HepG2 (cell line): Measurements from ENCODE around the gene SNRPD2. TPM values are rescaled to one million over a fixed set of nuclear protein-coding genes. Genes with fewer than 3 reads are reported as not detected.

Source experiments
- ADNP ChIP-seq: sonication (generic); formaldehyde crosslinking; IDR thresholded peaks from 2 replicates; pipeline ENCODE4 v1.4.0; 2020; ENCODE audit warnings: missing genetic modification reagents
- ARNT ChIP-seq: fragments of 450-650 bp; IDR thresholded peaks from 2 replicates; pipeline ENCODE4 v1.6.1; 2017
- BCL6 ChIP-seq: IDR thresholded peaks from 2 replicates; pipeline ENCODE4 v1.6.1; 2016; ENCODE audit warnings: missing genetic modification reagents, missing compliant biosample characterization
- DNMT1 ChIP-seq: sonication (generic); formaldehyde crosslinking; IDR thresholded peaks from 2 replicates; pipeline ENCODE4 v1.5.1; 2020; ENCODE audit warnings: mild to moderate bottlenecking, missing genetic modification reagents
- EP300 ChIP-seq, 3 experiments: sonication (generic) in 1 of 3; formaldehyde crosslinking in 1 of 3; IDR thresholded peaks; 2 replicates each; pipeline versions ENCODE4 v1.5.1 to v1.6.1; 2011 to 2020; ENCODE audit warnings: low read depth in 2 of 3, low read length in 2 of 3, borderline replicate concordance in 1 of 3, improper control_type of control experiment in 1 of 3, mild to moderate bottlenecking in 1 of 3, missing genetic modification reagents in 1 of 3, moderate library complexity in 1 of 3
- FOXK1 ChIP-seq: sonication (generic); formaldehyde crosslinking; IDR thresholded peaks from 2 replicates; pipeline ENCODE4 v1.4.0; 2020; ENCODE audit warnings: low read depth, missing genetic modification reagents, borderline replicate concordance
- HMG20A ChIP-seq: IDR thresholded peaks from 2 replicates; pipeline ENCODE4 v1.6.1; 2016; ENCODE audit warnings: borderline replicate concordance
- LCORL ChIP-seq, 2 experiments: fragments of 450-650 bp in 1 of 2; sonication (generic) in 1 of 2; formaldehyde crosslinking in 1 of 2; IDR thresholded peaks; 2 replicates each; pipeline versions ENCODE4 v1.5.0 to v1.6.1; 2017 to 2020; ENCODE audit warnings: antibody characterized with exemption in 1 of 2, missing genetic modification reagents in 1 of 2
- REPIN1 ChIP-seq: sonication (generic); formaldehyde crosslinking; IDR thresholded peaks from 2 replicates; pipeline ENCODE4 v1.8.0; 2022; ENCODE audit warnings: missing genetic modification reagents, low read depth, mild to moderate bottlenecking, borderline replicate concordance
- SRSF9 ChIP-seq: fragments of 200-400 bp; formaldehyde crosslinking; IDR thresholded peaks from 2 replicates; pipeline ENCODE4 v1.6.1; 2018; ENCODE audit warnings: borderline replicate concordance, mild to moderate bottlenecking, low read depth, low read length; ENCODE audit not compliant: insufficient read depth, poor library complexity, severe bottlenecking
- XBP1 ChIP-seq: sonication (generic); formaldehyde crosslinking; IDR thresholded peaks from 2 replicates; pipeline ENCODE4 v1.5.0; 2020; ENCODE audit warnings: missing genetic modification reagents
- ZNF3 ChIP-seq: IDR thresholded peaks from 2 replicates; pipeline ENCODE4 v1.7.0; 2017; ENCODE audit warnings: inconsistent platforms
- ZNF550 ChIP-seq: sonication (generic); formaldehyde crosslinking; IDR thresholded peaks from 2 replicates; pipeline ENCODE4 v1.4.0; 2020; ENCODE audit warnings: mild to moderate bottlenecking, missing genetic modification reagents, borderline replicate concordance
- ZNF841 ChIP-seq: sonication (generic); formaldehyde crosslinking; IDR thresholded peaks from 2 replicates; pipeline ENCODE4 v1.8.1; 2023; ENCODE audit warnings: missing genetic modification reagents, borderline replicate concordance
- polyA plus RNA-seq, 8 experiments: library from polyadenylated mRNA; depleted of rRNA in 3 of 8; stranded (reverse) in 7 of 8; unstranded in 1 of 8; fragments of >200 nt; fragmentation: Illumina TruSeq in 4 of 8; extraction: Trizol in 4 of 8; gene quantifications; 2 replicates each; pipeline versions ENCODE4 v1.2.1 to v1.2.3, GENCODE V29; 2011 to 2016; ENCODE audit warnings: low read depth in 4 of 8, missing spikeins in 1 of 8, mixed read lengths in 1 of 8; ENCODE audit not compliant: insufficient read depth in 1 of 8
- total RNA-seq, 5 experiments: library from RNA; depleted of rRNA; stranded (reverse); fragments of >200 nt; fragmentation: Illumina TruSeq; extraction: Trizol; gene quantifications; 2 replicates each; pipeline ENCODE4 v1.2.3, GENCODE V29; 2016; ENCODE audit warnings: low read depth in 1 of 5
- TF ChIP-seq, protein P1 (sequence below): sonication (generic); formaldehyde crosslinking; IDR thresholded peaks from 2 replicates; pipeline ENCODE4 v1.9.0; 2022; ENCODE audit warnings: low read depth, missing genetic modification reagents
- TF ChIP-seq, protein P2 (sequence below): sonication (generic); formaldehyde crosslinking; IDR thresholded peaks from 2 replicates; pipeline ENCODE4 v1.4.0; 2020; ENCODE audit warnings: missing genetic modification reagents
- TF ChIP-seq, protein P3 (sequence below): sonication (generic); formaldehyde crosslinking; IDR thresholded peaks from 2 replicates; pipeline ENCODE4 v1.9.0; 2021; ENCODE audit warnings: missing genetic modification reagents, borderline replicate concordance
- TF ChIP-seq, protein P4 (sequence below): sonication (generic); formaldehyde crosslinking; IDR thresholded peaks from 2 replicates; pipeline ENCODE4 v1.5.0; 2020; ENCODE audit warnings: missing genetic modification reagents

Gene SNRPD2
- total and polyA plus RNA-seq, 2 of the 13 experiments (the other 11 are each of a cell fraction or from before 2014, with no cell fraction given), result 299 to 485 TPM

DNA sequence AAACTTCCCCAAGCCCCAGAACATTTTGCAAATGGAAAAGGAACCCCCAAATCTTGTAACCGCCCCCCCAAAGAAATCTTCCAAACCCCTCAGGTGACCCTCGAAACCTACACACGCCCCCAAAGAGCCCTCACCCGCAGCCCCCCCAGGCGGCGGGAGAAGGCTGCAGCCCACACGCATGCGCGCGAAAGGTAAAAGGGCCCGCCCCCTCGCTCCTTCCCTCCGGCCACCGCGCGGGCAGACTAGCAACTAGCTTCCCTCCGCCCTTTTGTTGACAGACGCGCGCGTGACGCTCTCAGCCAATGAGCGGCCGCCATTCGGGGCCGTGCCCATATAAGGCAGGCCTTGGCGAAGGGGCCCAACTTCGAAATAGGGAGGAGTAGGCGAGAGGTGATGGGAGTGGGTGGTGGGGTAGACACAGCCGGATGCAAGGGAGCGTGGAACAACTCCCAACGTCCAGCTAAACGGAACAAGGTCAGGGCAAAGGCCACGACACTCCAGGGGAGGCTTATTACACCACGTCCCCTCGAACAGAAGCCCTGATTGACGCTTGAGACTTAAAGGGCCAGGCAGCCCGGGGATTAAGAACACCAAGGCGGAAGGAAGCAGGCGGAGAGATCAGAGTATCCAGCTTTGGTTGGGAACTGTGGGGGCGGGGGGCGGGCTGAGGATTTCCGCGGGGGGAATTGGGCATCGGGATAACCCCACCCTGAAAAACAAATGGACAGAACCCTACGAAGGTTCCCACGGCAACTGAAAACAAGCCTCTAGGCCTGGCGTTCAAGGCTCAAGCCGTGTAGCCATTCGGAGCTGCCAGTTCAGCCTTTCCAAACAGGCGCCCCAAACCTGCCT lies 25.6 kb upstream of the SNRPD2 start (continued):
- TF ChIP-seq, protein P1, sequence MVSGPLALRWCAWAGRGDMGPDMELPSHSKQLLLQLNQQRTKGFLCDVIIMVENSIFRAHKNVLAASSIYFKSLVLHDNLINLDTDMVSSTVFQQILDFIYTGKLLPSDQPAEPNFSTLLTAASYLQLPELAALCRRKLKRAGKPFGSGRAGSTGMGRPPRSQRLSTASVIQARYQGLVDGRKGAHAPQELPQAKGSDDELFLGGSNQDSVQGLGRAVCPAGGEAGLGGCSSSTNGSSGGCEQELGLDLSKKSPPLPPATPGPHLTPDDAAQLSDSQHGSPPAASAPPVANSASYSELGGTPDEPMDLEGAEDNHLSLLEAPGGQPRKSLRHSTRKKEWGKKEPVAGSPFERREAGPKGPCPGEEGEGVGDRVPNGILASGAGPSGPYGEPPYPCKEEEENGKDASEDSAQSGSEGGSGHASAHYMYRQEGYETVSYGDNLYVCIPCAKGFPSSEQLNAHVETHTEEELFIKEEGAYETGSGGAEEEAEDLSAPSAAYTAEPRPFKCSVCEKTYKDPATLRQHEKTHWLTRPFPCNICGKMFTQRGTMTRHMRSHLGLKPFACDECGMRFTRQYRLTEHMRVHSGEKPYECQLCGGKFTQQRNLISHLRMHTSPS (CRISPR knock-in tag), result no peak
- TF ChIP-seq SRSF9 (no peak), ZNF841 (no peak), ARNT (no peak), ZNF550 (no peak), REPIN1 (peak; percentile 86), EP300 (IDR thresholded peaks at IDR 0.05; ENCODE audit: low read depth in 2 of 2, low read length in 2 of 2) (peak in 1 of 2 experiments; percentile 66; a peak in 2 of 4 replicates), EP300 (CRISPR knock-in tag; IDR thresholded peaks at IDR 0.05; ENCODE audit: borderline replicate concordance) (peak; percentile 59; the same call in 1 of the 2 replicates), ADNP (CRISPR knock-in tag) (no peak), ZNF3 (CRISPR knock-in tag) (no peak), LCORL (IDR thresholded peaks at IDR 0.05) (no peak), LCORL (CRISPR knock-in tag; IDR thresholded peaks at IDR 0.05) (peak; percentile 88), XBP1 (0 out of 2 replicates have a peak, but pooled peaks have one; percentile 38), DNMT1 (CRISPR knock-in tag) (no peak), BCL6 (CRISPR knock-in tag) (peak; percentile 40; the same call in 1 of the 2 replicates), HMG20A (peak; percentile 39; the same call in 1 of the 2 replicates), FOXK1 (CRISPR knock-in tag) (peak; percentile 93)
- TF ChIP-seq, protein P2, sequence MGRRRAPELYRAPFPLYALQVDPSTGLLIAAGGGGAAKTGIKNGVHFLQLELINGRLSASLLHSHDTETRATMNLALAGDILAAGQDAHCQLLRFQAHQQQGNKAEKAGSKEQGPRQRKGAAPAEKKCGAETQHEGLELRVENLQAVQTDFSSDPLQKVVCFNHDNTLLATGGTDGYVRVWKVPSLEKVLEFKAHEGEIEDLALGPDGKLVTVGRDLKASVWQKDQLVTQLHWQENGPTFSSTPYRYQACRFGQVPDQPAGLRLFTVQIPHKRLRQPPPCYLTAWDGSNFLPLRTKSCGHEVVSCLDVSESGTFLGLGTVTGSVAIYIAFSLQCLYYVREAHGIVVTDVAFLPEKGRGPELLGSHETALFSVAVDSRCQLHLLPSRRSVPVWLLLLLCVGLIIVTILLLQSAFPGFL (CRISPR knock-in tag), result no peak
- TF ChIP-seq, protein P3, sequence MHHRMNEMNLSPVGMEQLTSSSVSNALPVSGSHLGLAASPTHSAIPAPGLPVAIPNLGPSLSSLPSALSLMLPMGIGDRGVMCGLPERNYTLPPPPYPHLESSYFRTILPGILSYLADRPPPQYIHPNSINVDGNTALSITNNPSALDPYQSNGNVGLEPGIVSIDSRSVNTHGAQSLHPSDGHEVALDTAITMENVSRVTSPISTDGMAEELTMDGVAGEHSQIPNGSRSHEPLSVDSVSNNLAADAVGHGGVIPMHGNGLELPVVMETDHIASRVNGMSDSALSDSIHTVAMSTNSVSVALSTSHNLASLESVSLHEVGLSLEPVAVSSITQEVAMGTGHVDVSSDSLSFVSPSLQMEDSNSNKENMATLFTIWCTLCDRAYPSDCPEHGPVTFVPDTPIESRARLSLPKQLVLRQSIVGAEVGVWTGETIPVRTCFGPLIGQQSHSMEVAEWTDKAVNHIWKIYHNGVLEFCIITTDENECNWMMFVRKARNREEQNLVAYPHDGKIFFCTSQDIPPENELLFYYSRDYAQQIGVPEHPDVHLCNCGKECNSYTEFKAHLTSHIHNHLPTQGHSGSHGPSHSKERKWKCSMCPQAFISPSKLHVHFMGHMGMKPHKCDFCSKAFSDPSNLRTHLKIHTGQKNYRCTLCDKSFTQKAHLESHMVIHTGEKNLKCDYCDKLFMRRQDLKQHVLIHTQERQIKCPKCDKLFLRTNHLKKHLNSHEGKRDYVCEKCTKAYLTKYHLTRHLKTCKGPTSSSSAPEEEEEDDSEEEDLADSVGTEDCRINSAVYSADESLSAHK, result no peak
- TF ChIP-seq, protein P4, sequence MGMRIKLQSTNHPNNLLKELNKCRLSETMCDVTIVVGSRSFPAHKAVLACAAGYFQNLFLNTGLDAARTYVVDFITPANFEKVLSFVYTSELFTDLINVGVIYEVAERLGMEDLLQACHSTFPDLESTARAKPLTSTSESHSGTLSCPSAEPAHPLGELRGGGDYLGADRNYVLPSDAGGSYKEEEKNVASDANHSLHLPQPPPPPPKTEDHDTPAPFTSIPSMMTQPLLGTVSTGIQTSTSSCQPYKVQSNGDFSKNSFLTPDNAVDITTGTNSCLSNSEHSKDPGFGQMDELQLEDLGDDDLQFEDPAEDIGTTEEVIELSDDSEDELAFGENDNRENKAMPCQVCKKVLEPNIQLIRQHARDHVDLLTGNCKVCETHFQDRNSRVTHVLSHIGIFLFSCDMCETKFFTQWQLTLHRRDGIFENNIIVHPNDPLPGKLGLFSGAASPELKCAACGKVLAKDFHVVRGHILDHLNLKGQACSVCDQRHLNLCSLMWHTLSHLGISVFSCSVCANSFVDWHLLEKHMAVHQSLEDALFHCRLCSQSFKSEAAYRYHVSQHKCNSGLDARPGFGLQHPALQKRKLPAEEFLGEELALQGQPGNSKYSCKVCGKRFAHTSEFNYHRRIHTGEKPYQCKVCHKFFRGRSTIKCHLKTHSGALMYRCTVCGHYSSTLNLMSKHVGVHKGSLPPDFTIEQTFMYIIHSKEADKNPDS (CRISPR knock-in tag), result no peak
